Pancreas (tissue), 10 donors: ENCODE data around the gene KIAA1191. TPM values are rescaled to one million over a fixed set of nuclear protein-coding genes. Genes with fewer than 3 reads are reported as not detected.

Experiments used
- ATAC-seq, 4 donors: fragments of 200-7000 bp; cut with Tn5 transposase; one replicate each; pipeline versions ENCODE4 v1.8.0 to v1.9.1; 2020; ENCODE audit warnings: mild to moderate bottlenecking in 4 of 4, moderate library complexity in 4 of 4
- DNase-seq, 6 donors: peaks; one replicate each; pipeline ENCODE4 v3.0.0-alpha.2; 2020
- FAIRE-seq: peaks from 2 replicates; lab custom pipeline; 2012; peaks lifted over from hg19 to GRCh38; lab: Jason Lieb, UNC
- H3K27ac ChIP-seq, 4 donors: fragments of 200-600 bp; sonication (generic); 1 replicate in 3 of 4; 2 replicates in 1 of 4; pipeline versions ENCODE4 v1.5.0 to v1.8.0; 2020
- H3K27me3 ChIP-seq, 4 donors: fragments of 200-600 bp; one replicate each; pipeline ENCODE4 v1.8.0; 2021
- H3K36me3 ChIP-seq, 3 donors: fragments of 200-600 bp; sonication (generic) in 1 of 3; one replicate each; pipeline versions ENCODE4 v1.5.0 to v1.8.0; 2020 to 2021
- H3K4me1 ChIP-seq, 3 donors: fragments of 200-600 bp; one replicate each; pipeline ENCODE4 v1.8.0; 2021
- H3K4me3 ChIP-seq, 4 donors: fragments of 200-600 bp; sonication (generic) in 2 of 4; one replicate each; pipeline versions ENCODE4 v1.5.0 to v1.8.0; 2020 to 2021
- H3K9me3 ChIP-seq, 4 donors: fragments of 200-600 bp; one replicate each; pipeline ENCODE4 v1.8.0; 2021
- WGBS, 2 donors: extraction: QIAGEN DNeasy Blood & Tissue Kit; methylation state at CpG; one replicate each; pipeline ENCODE4 v1.1.7; 2013; 5-methylcytosine and 5-hydroxymethylcytosine counted together
- intact Hi-C, 3 donors: fragments of 100-400 bp; cut with DNase I; formaldehyde crosslinking; loops; one replicate each; pipeline versions ENCODE4 v1.11.1 to v1.14.2; 2022
- polyA plus RNA-seq, 2 donors: library from polyadenylated mRNA; stranded (reverse); fragments of 200-250 nt; gene quantifications; one replicate each; pipeline ENCODE4 v1.2.3, GENCODE V29; 2013
- total RNA-seq, 6 donors: library from RNA; stranded (reverse); fragmentation: NEBNext Ultra II Directional in 4 of 6; extraction: Animal tissue kit (Norgen Biotek cat#: 25700) in 4 of 6; gene quantifications; one replicate each; pipeline versions ENCODE4 v1.2.1 to v1.2.4, GENCODE V29; 2021 to 2023
- TF ChIP-seq, protein P1 (sequence below), 4 donors: fragments of 200-600 bp; sonication (generic) in 3 of 4; IDR thresholded peaks; one replicate each; pipeline versions ENCODE4 v1.5.0 to v1.8.0; 2021; ENCODE audit warnings: antibody characterized with exemption in 4 of 4
- donor health status: healthy with polysubstance abuse.
- donor health status: DM: no; HTN: no; CAD: no; lungs with moderate emphysema.
- donor health status: DM: no; HTN: no; CAD: no.
- donor health status: control.
- donor health status: control.
- donor health status: Bipolar disorder and iron deficiency.
- donor health status: DM: yes; HTN: yes; CAD: no.
- donor health status: DM: no; HTN: no; CAD: no.
- donor health status: DM: no; HTN: no; CAD: no.
- donor health status: DM: yes; HTN: yes; CAD: no.

The KIAA1191 gene
- total and polyA plus RNA-seq, 8 donors, result 28.7 to 58.5 (median 42.2) TPM

DNA sequence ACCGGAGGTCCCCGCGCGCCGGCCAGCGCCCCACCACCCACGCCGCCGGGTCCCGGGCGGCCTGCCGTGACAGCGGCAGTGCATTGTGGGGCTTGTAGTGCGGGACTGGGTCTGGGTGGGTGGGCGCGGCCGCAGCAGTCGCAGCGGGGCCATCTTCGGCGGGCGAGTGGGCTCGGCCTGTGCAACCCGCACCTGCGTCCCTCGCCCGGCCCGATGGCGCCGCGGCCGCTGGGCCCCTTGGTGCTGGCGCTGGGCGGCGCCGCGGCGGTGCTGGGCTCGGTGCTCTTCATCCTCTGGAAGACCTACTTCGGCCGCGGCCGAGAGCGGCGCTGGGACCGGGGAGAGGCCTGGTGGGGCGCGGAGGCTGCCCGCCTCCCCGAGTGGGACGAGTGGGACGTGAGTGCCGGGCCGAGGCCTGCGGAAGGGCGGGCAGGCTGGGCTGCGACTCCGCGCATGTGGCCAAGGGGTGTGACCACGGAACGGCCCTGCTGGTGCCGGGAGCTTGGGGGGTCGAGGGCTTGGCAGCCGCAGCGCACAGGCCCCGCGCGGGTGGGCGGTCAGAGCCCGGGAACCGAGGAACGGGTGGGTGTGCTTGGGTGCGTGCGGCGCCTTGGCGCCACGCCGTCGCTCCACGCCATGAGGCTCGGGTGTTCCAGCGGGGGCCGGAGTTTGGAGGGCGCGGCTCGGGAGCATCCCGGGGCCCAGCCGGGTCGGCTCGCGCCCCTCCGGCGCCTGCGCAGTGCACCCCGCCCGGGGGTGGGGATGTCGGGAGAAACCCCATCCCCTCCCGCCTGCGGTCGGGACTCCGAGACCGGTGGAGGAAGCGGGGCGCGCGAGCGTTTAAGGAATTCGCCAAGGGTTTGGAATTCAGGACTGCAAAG, 4.0 kb upstream of the KIAA1191 start, which contains the start of gene ARL10:
ARL10 (plus strand) TSS at position 137 of the 881 bp plus-strand sequence; CDS start at position 214, 77 bp downstream.
- intact Hi-C loops, result no loop called here
- Histone ChIP-seq H3K36me3 (no peaks in the 10 kb centered on the region), H3K4me3 (peak within 1 kb of the TSS; percentile 52 to 83 (median 69)), H3K4me1 (peaks cover 0 to 4% (median 0%) of the 10 kb centered on the region in 3 donors), H3K27ac (no peak within 1 kb of the TSS), H3K27me3 (no peaks in the 10 kb centered on the region), H3K9me3 (no peaks in the 10 kb centered on the region)
- 3 to 6% methylated on average over 64 to 108 of the region's 108 CpGs for WGBS, 2 donors
- ATAC-seq, result peak in 3 of 4 donors; percentile 2 to 39 (median 7)
- TF ChIP-seq, protein P1, sequence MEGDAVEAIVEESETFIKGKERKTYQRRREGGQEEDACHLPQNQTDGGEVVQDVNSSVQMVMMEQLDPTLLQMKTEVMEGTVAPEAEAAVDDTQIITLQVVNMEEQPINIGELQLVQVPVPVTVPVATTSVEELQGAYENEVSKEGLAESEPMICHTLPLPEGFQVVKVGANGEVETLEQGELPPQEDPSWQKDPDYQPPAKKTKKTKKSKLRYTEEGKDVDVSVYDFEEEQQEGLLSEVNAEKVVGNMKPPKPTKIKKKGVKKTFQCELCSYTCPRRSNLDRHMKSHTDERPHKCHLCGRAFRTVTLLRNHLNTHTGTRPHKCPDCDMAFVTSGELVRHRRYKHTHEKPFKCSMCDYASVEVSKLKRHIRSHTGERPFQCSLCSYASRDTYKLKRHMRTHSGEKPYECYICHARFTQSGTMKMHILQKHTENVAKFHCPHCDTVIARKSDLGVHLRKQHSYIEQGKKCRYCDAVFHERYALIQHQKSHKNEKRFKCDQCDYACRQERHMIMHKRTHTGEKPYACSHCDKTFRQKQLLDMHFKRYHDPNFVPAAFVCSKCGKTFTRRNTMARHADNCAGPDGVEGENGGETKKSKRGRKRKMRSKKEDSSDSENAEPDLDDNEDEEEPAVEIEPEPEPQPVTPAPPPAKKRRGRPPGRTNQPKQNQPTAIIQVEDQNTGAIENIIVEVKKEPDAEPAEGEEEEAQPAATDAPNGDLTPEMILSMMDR (IDR thresholded peaks at IDR 0.05), result no peak
- DNase-seq, result peak in 5 of 6 donors; percentile 30 to 81 (median 46)
- FAIRE-seq, result no peak

DNA sequence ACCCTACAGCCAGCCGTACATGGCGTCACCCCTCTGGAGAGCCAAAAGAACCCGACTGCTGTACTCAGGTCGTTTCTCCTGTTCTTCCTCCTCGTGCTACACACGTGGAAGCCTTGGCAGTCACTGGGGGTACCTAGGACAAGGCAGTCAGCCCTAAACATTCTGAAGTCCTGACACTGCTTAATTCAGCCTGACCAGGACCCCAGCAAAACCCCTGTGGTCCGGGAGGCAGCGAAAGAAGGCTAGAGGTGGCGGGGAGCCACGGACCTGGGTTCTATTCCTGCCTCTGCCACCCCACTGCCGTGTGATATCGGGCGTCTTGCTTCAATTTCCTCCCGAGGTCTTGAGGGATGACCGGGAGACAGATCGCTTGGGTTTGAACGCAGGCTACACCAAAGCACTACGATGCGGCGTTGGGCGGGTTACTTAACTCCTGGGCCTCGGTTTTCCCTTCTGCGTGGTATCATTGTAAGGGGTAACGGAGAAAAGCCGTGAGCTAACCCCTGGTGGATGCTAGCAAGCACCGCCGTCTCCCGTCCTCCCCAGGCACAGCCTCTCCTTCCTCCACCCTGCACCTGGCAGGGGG, 3.3 kb upstream of the KIAA1191 start:
- DNase-seq (no peak), FAIRE-seq (no peak), ATAC-seq (no peak)
- peak overlapping the region; percentile 52 to 83 (median 69) for H3K4me3 ChIP-seq
- no peaks in the 10 kb centered on the region for H3K27me3 ChIP-seq
- H3K4me1 ChIP-seq, result peaks cover 0 to 7% (median 0%) of the 10 kb centered on the region in 3 donors
- intact Hi-C loops, result no loop called here
- 27 to 31% methylated on average over 28 of the region's 28 CpGs for WGBS, 2 donors
- no peaks in the 10 kb centered on the region for H3K9me3 ChIP-seq
- H3K27ac ChIP-seq, result no peak overlapping the region
- TF ChIP-seq, protein P1 (IDR thresholded peaks at IDR 0.05), result no peak
- H3K36me3 ChIP-seq, result no peaks in the 10 kb centered on the region

DNA sequence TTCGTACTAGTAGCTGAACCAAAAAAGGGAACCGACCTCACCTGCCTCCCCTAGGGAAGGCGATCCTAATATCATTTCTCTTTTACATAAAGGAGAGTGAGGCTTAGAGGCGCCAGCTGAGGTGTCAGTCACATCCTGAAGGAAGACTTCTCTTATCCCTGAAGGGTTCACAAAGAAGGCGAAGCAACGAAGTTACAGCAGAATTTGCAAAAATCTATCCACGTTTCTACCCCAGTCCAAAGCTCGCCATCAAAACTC, 598 bp upstream of the KIAA1191 start:
- Histone ChIP-seq H3K9me3 (no peaks in the 10 kb centered on the region), H3K27ac (peak overlapping the region in 2 of 4 donors; percentile 33 to 81), H3K4me1 (peaks cover 0 to 7% (median 4%) of the 10 kb centered on the region in 3 donors), H3K27me3 (no peaks in the 10 kb centered on the region), H3K4me3 (peak overlapping the region in 3 of 4 donors; percentile 67 to 97 (median 79)), H3K36me3 (no peaks in the 10 kb centered on the region)
- intact Hi-C loops, result no loop called here
- ATAC-seq (no peak), FAIRE-seq (no peak), DNase-seq (no peak)
- 73 to 75% methylated on average over 8 of the region's 8 CpGs for WGBS, 2 donors
- TF ChIP-seq, protein P1 (IDR thresholded peaks at IDR 0.05), result no peak

DNA sequence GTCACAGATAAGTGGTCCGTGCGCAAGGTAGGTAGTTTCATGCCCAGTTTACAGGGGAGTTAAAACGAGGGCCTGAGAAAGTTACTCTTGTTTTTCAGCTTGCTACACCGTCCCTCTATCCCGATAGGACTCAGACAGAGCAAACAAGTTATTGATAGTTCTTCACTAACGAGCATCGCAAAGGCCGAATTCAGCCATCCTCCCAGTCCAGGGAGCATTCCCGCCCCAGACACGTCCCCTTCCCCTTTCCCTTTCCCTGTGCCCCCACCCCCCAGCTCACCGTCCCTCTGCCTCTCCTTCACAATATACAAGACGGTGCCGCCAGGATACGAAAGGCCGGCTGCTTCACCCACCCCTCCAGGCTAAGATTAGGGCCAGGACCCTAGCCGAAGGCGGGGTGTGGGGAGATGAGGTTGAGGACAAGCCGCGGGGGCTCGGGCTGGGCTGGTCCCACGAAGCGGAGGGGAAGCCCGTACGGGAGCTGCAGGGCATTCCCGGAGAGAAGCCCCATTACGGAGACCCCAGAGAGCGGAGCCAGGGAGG, 599 bp downstream of the KIAA1191 start:
- no peak for FAIRE-seq
- 1 to 2% methylated on average over 27 of the region's 27 CpGs for WGBS, 2 donors
- no peaks in the 10 kb centered on the region for H3K27me3 ChIP-seq
- H3K27ac ChIP-seq, result peak overlapping the region; percentile 51 to 81 (median 68)
- H3K4me3 ChIP-seq, result peak overlapping the region; percentile 67 to 97 (median 88)
- no peaks in the 10 kb centered on the region for H3K9me3 ChIP-seq
- peaks cover 0 to 7% (median 4%) of the 10 kb centered on the region in 3 donors for H3K4me1 ChIP-seq
- no peaks in the 10 kb centered on the region for H3K36me3 ChIP-seq
- intact Hi-C loops, result no loop called here
- peak in 1 of 6 donors; percentile 47 for DNase-seq
- peak; percentile 27 to 53 (median 42) for ATAC-seq
- TF ChIP-seq, protein P1 (IDR thresholded peaks at IDR 0.05), result no peak
